H1 (cell line): ENCODE data around the gene THAP10.

Source experiments
- CTCF ChIP-seq, 3 experiments: IDR thresholded peaks; 1 replicate in 2 of 3; 2 replicates in 1 of 3; pipeline versions ENCODE4 v1.5.1 to v1.6.1; 2011; ENCODE audit warnings: low read length in 3 of 3, mild to moderate bottlenecking in 3 of 3, inconsistent platforms in 2 of 3, low read depth in 1 of 3, moderate library complexity in 1 of 3; ENCODE audit not compliant: insufficient read depth in 1 of 3; ENCODE audit errors: control extremely low read depth in 1 of 3
- EGR1 ChIP-seq: IDR thresholded peaks from 2 replicates; pipeline ENCODE4 v1.6.1; 2011; ENCODE audit warnings: low read depth, low read length, borderline replicate concordance
- EP300 ChIP-seq, 2 experiments: IDR thresholded peaks; 1 replicate in 1 of 2; 2 replicates in 1 of 2; pipeline ENCODE4 v1.6.1; 2011 to 2012; ENCODE audit warnings: low read depth in 2 of 2, low read length in 2 of 2, mild to moderate bottlenecking in 2 of 2, borderline replicate concordance in 1 of 2, inconsistent platforms in 1 of 2, moderate library complexity in 1 of 2
- POLR2A ChIP-seq, 2 experiments: IDR thresholded peaks; 1 replicate in 1 of 2; 2 replicates in 1 of 2; pipeline ENCODE4 v1.6.1; 2011; ENCODE audit warnings: low read depth in 2 of 2, low read length in 2 of 2, mild to moderate bottlenecking in 2 of 2; ENCODE audit errors: control extremely low read depth in 1 of 2
- POLR2AphosphoS5 ChIP-seq: IDR thresholded peaks from 2 replicates; pipeline ENCODE4 v1.6.1; 2011; ENCODE audit warnings: low read depth, low read length
- SRF ChIP-seq: IDR thresholded peaks from 2 replicates; pipeline ENCODE4 v1.6.1; 2011; ENCODE audit warnings: mild to moderate bottlenecking, low read depth, low read length, moderate library complexity
- TEAD4 ChIP-seq: IDR thresholded peaks from 2 replicates; pipeline ENCODE4 v1.6.1; 2012; ENCODE audit warnings: low read depth, low read length, inconsistent platforms, mixed read lengths
- USF2 ChIP-seq: IDR thresholded peaks from 2 replicates; pipeline ENCODE4 v1.6.1; 2011; ENCODE audit warnings: low read length, improper control_type of control experiment
- TF ChIP-seq, protein P1 (sequence below): IDR thresholded peaks from 2 replicates; pipeline ENCODE4 v1.6.1; 2011; ENCODE audit warnings: low read depth, mild to moderate bottlenecking, low read length; ENCODE audit not compliant: insufficient read depth

- TF ChIP-seq EGR1: no peak
- no peak for TF ChIP-seq USF2
- TF ChIP-seq, protein P1, sequence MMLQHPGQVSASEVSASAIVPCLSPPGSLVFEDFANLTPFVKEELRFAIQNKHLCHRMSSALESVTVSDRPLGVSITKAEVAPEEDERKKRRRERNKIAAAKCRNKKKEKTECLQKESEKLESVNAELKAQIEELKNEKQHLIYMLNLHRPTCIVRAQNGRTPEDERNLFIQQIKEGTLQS: no peak
- no peak for TF ChIP-seq TEAD4
- no peak for TF ChIP-seq POLR2AphosphoS5
- no peak for TF ChIP-seq POLR2A (IDR thresholded peaks at IDR 0.05; ENCODE audit: control extremely low read depth in 1 of 2, low read depth in 2 of 2, low read length in 2 of 2)
- TF ChIP-seq CTCF (IDR thresholded peaks at IDR 0.05; ENCODE audit: control extremely low read depth in 1 of 3, insufficient read depth in 1 of 3, low read depth in 1 of 3, low read length in 3 of 3): no peak
- no peak for TF ChIP-seq SRF
- no peak for TF ChIP-seq EP300 (IDR thresholded peaks at IDR 0.05; ENCODE audit: borderline replicate concordance in 1 of 2, low read depth in 2 of 2, low read length in 2 of 2)
Observed at GRCh38 chr15:70859998-70860397, 32.2 kb downstream of the THAP10 start.
